Thoracic aorta (tissue), 2 donors: ENCODE measurements around the gene RAB3IL1. TPM values are rescaled to one million over a fixed set of nuclear protein-coding genes. Genes with fewer than 3 reads are reported as not detected.

Experiments used
- ATAC-seq: fragments of 150-250 bp; one replicate; pipeline ENCODE4 v1.8.0; 2017; ENCODE audit warnings: low read depth; ENCODE audit not compliant: insufficient number of reproducible peaks, low FRiP score
- DNase-seq: peaks from one replicate; pipeline ENCODE4 v3.0.0-alpha.2; 2020; ENCODE audit warnings: low spot score
- H3K27ac ChIP-seq, 2 donors: fragments of 200-600 bp; sonication (generic); 1 replicate in 1 of 2; 2 replicates in 1 of 2; pipeline ENCODE4 v1.5.1; 2016; ENCODE audit warnings: mild to moderate bottlenecking in 2 of 2, moderate library complexity in 2 of 2
- H3K27me3 ChIP-seq: fragments of 200-600 bp; sonication (generic); replicated peaks from 2 replicates; pipeline ENCODE4 v1.6.0; 2016; ENCODE audit warnings: mild to moderate bottlenecking; ENCODE audit not compliant: insufficient read depth
- H3K36me3 ChIP-seq: fragments of 200-600 bp; sonication (generic); one replicate; pipeline ENCODE4 v1.5.1; 2016
- H3K4me1 ChIP-seq, 2 donors: fragments of 200-600 bp; sonication (generic); 1 replicate in 1 of 2; 2 replicates in 1 of 2; pipeline versions ENCODE4 v1.5.1 to v1.6.0; 2016; ENCODE audit warnings: low read depth in 2 of 2, mild to moderate bottlenecking in 1 of 2; ENCODE audit not compliant: control insufficient read depth in 1 of 2
- H3K4me3 ChIP-seq: fragments of 200-600 bp; sonication (generic); 2 replicates; pipeline ENCODE4 v1.5.1; 2016; ENCODE audit warnings: mild to moderate bottlenecking
- H3K9me3 ChIP-seq: fragments of 200-600 bp; sonication (generic); 2 replicates; pipeline ENCODE4 v1.5.1; 2016
- CTCF ChIP-seq: fragments of 200-600 bp; sonication (generic); IDR thresholded peaks from one replicate; pipeline ENCODE4 v1.5.1; 2019; ENCODE audit warnings: antibody characterized with exemption
- total RNA-seq, 2 donors: library from RNA; depleted of rRNA; stranded (reverse); fragments of >200 nt; gene quantifications; one replicate each; pipeline versions ENCODE4 v1.1.0 to v1.2.3, GENCODE V29; 2016

RAB3IL1 gene
- total RNA-seq, 2 donors from 2014 or later, result 20.8 to 45.4 TPM

- H3K36me3 ChIP-seq, result peaks cover 35% of the 10 kb centered on the region
- no peak overlapping the region for H3K4me3 ChIP-seq
These were observed 38.2 kb downstream of the RAB3IL1 start for GRCh38 chr11:61879152-61879551.

DNA sequence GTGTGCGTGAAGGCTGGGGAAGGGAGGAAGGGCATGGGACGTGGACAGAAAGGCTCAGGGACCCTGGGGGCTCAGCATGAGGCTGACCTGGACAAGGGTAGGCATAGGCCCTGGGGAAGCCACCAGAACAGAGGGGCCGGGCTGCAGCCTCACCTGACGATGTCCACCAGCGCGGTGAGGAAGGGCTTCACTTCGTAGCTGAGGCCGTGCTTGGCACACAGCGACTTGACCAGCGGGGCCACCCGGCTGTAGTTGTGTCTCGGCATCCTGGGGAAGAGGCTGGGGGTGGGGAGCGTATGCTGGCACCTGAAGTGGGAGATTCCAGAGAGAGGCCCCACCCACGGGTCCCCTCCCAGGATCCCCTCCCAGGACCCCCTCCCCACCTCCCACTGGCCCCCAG lies 41.7 kb downstream of the RAB3IL1 start:
- ATAC-seq (no peak), DNase-seq (no peak)
- Histone ChIP-seq H3K36me3 (peaks cover 34% of the 10 kb centered on the region), H3K27ac (no peak overlapping the region), H3K4me1 (peaks cover 8 to 37% of the 10 kb centered on the region in 2 donors), H3K9me3 (no peaks in the 10 kb centered on the region), H3K4me3 (no peak overlapping the region), H3K27me3 (no peaks in the 10 kb centered on the region)
- TF ChIP-seq CTCF, result no peak

More at GRCh38 chr11:61879152-61879551, 38.2 kb downstream of the RAB3IL1 start:
- Histone ChIP-seq H3K27ac (no peak overlapping the region), H3K27me3 (no peaks in the 10 kb centered on the region), H3K4me1 (peaks cover 28 to 44% of the 10 kb centered on the region in 2 donors), H3K9me3 (no peaks in the 10 kb centered on the region)
- ATAC-seq, result no peak
- TF ChIP-seq CTCF, result no peak
- no peak for DNase-seq

DNA sequence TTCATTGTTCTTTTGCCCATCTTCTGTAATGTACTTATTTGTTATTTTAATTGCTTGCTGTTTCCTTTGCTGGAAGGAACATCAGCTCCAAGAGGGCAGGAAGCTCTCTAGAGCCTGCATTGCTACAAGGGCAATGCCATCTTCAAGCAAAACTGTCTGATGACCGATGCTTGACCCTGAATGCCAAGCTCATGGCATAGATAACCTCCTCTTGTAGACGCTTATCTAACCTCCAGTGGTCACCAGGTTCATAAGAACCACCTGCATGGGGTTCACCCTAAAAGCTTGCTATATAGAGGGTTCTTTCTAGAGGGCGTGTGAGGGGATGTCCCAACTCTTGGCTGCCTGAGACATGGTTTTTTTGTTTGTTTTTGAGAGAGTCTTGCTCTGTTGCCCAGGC lies 42.5 kb downstream of the RAB3IL1 start:
- Histone ChIP-seq H3K36me3 (peaks cover 33% of the 10 kb centered on the region), H3K9me3 (no peaks in the 10 kb centered on the region), H3K4me3 (no peak overlapping the region), H3K4me1 (peaks cover 8 to 37% of the 10 kb centered on the region in 2 donors), H3K27ac (peak overlapping the region in 1 of 2 donors; percentile 49), H3K27me3 (no peaks in the 10 kb centered on the region)
- DNase-seq (no peak), ATAC-seq (no peak)
- no peak for TF ChIP-seq CTCF

DNA sequence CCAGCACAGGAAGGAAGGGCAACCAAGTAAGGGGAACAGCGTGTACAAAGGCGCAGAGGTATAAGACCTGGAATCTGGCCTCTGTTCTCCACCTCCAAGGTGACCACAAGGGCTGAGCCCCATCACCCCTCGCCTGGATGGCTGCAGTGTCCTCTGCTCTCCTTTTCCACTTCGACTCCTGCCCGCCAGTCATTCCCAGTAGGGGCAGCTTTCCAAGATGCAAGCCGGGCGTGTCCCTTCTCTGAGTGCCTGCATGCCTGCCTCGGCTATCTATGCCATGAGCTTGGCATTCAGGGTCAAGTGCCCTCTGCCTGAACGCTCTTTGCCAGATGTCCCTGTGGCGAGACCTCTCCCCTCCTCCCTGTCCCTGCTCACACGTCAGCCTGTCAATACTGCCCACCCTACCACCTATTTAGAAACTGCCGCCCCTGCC lies 43.0 kb downstream of the RAB3IL1 start:
- TF ChIP-seq CTCF, result no peak
- H3K27ac ChIP-seq, result peak overlapping the region in 1 of 2 donors; percentile 49
- no peak overlapping the region for H3K4me3 ChIP-seq
- no peak for DNase-seq
- H3K9me3 ChIP-seq, result no peaks in the 10 kb centered on the region
- ATAC-seq, result no peak
- H3K36me3 ChIP-seq, result peaks cover 29% of the 10 kb centered on the region
- H3K27me3 ChIP-seq, result no peaks in the 10 kb centered on the region
- H3K4me1 ChIP-seq, result peaks cover 8 to 37% of the 10 kb centered on the region in 2 donors

DNA sequence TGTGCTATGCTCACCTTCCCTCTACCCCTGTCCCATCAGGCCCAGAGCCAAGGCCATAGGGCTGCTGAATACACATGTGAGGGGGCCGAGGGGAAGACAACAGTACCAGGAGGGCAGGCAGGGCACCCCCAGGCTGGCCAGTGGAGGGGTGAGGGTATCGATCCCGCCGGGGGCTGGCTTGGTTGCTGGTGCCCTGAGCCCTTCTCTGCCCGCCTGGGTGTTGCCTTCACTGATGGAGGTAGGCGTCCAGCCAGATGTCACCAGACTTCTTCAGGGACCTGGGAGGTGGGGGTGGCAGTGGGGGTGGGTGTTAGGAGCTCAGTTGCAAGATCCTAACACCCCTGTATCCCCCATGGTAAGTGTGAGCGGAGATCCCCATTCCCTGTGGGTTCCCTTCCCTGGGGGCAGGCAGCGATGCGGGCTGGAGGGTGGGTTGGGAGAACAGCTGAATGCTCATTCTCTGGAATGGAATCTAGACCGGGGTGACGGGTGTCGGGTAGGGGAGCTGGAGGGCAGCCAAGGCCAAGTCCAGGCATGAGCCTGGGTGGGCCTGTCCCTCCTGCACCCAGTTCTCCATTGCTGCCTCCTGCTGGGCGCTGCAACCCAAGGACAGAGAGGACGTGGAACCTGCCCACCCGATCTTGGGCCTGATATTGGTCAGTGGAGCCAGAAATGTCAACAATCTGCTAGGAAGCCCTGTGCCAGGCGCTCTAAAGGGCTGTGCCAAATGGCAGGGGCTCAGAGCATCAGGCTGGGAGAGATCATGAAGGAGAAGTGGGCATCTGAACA lies 43.6 kb downstream of the RAB3IL1 start:
- Histone ChIP-seq H3K4me1 (peaks cover 8 to 37% of the 10 kb centered on the region in 2 donors), H3K4me3 (no peak overlapping the region), H3K27ac (peak overlapping the region in 1 of 2 donors; percentile 49), H3K27me3 (no peaks in the 10 kb centered on the region), H3K9me3 (no peaks in the 10 kb centered on the region), H3K36me3 (peaks cover 23% of the 10 kb centered on the region)
- ATAC-seq, result no peak
- no peak for TF ChIP-seq CTCF
- DNase-seq, result no peak
